Left cardiac atrium (tissue), 4 donors: Measurements from ENCODE around the gene RANBP3. TPM values are rescaled to one million over a fixed set of nuclear protein-coding genes. Genes with fewer than 3 reads are reported as not detected.
"Not testable (repeated sequence)": the region's sequence is repeated elsewhere in the genome, so short reads cannot be mapped to it uniquely, and the experiment has no call there.

Experiments
- ATAC-seq, 2 donors: fragments of 200-7000 bp; cut with Tn5 transposase; one replicate each; pipeline ENCODE4 v1.9.1; 2020; ENCODE audit warnings: mild to moderate bottlenecking in 2 of 2, moderate library complexity in 2 of 2
- DNase-seq: peaks from one replicate; pipeline ENCODE4 v3.0.0-alpha.2; 2020
- intact Hi-C, 2 donors: fragments of 100-400 bp; cut with DNase I; formaldehyde crosslinking; loops; one replicate each; pipeline versions ENCODE4 v1.14.1 to v1.15.1; 2022 to 2023
- total RNA-seq, 2 donors: library from RNA; stranded (reverse); fragmentation: NEBNext Ultra II Directional; extraction: Animal tissue kit (Norgen Biotek cat#: 25700); gene quantifications; one replicate each; pipeline ENCODE4 v1.2.1, GENCODE V29; 2021
- donor health status: DM: no; HTN: yes; CAD: no.
- donor health status: DM: no; HTN: yes; CAD: no; lungs with severe emphysema.
- donor health status: DM: yes; HTN: yes; CAD: no.
- donor health status: Dilated cardiomyopathy.

Gene RANBP3
- total RNA-seq, 2 donors from 2014 or later = 44.7 to 52.7 TPM

DNA sequence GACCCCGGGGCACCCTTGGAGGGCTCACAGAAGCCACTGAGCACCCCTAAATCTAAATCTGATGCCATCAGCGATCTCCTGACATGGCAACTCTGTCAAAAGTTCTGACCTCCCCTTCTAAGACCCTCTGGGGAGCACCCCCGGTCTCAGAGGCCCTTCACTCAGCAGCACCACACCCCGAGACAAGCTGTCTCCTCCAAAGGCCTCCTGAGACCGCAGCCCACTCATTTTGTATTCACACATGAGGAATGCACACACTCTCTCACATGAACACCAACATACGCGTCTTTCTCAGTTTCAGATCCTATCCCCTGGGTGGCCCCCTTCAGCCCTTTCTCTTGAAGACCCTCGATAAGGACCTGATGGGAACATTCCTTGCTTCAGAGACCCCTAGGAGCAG is 77.0 kb downstream of the RANBP3 start:
- intact Hi-C loops = no loop called here
- DNase-seq (no peak), ATAC-seq (no peak)

DNA sequence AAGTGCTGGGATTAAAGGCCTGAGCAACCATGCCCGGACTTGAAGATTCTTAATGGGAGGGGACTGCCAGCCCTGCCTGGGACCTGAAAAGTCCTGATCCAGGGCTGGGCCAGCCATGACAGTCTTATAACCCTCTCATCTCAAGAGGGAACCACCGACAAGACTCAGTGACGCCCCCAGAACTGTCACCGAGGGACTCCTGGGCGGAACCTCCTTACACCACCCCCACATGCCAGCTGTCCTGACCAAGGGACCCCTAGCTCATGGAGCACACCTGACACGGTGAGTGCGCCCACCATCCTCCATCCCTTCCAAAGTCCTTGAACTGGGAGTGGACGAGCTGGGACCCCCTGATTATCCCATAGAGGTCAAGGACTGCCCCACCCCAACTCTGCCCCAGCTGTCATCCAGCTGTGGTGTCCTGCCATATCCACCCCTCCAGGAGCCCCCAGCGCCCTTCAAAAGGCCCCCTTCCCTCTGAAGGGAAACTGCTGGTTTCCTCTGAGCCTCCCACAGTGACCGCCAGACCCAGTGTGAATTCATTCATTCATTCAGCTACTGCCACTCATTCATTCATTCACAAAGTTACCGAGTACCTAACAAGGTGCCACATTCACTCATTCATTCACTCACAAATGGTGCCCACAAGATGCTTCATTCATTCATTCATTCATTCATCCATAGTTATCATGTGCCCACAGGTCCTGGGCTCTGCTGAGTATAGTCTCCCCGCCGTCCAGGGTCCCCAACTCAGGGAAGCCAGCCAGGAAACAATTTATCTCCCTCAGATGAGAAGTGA is 78.0 kb downstream of the RANBP3 start:
- intact Hi-C loops = no loop called here

DNA sequence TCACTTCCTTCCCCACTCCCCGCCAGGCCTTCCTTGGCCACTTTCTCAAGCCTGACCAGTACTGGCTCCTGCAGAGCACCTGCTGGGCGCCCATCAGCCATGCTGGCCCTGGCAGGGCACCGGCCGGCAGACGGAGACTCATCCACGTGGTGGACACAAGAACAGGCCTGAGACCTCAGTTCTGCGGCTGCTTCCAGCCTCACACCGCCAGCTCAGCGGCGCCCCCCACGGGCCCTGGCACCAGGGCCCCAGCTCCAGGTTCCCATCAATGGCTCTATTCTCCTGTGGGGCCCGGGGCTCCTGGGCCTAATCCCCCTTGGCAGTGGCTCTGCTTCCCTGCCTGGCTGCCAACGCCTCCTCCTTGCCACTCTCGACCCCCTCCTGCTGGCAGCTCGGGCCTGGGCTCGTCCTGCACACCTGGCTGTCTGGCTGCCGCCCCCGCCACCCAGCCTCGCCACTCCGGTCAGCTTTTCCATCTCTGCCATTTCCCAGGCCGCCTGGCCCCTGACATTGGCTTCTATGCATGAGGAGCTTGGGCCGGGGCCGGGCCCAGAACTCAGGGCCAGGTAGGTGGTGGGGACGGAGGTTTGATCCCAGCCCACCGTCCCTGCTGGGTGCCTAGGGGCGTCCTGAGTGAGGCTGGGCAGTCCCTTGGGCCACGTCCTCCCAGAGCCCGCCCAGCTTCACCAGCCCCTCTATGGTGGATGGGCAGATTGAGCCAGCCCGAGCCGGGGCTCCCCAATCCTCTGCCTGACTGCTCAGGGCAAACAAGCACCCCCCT is 80.6 kb downstream of the RANBP3 start:
- ATAC-seq = no peak
- DNase-seq = no peak
- intact Hi-C loops = no loop called here

More for the DNA sequence above, 78.0 kb downstream of the RANBP3 start:
- DNase-seq = no peak
- ATAC-seq = no peak

DNA sequence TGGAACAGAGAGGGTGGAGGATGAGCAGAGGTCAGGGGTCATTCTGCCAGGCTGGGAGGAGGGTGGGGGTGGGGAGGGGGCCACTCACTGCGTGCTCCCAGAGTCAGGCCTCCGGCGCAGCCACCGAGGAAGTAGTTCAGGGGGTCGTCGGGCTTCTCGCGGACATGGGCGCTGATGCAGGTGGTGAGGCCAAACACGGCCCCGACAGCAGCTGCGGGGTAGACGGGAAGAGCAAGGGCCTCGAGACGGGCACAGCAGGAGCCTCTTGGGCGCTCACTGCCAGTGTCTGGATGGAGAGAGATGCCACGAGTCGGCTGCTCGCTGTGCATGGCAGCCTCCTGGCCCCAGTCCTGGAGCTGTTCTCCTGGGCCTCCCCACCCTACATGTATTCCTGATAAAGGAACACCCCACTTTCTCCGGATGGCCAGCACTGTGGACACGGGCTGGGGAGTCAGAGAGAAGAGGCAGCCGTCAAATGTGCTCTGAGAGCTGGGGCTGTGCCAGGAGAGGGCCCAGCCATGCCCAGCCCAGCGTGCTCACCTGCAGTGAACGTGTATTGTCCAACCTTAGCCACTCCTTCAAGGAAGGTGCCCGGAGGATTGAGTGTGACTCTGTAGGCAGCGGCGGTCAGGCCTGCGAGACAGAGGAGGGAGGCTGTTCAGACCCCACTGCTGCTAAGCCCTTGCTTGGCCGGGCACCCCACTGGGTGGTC is 81.4 kb downstream of the RANBP3 start:
- intact Hi-C loops = no loop called here
- ATAC-seq = no peak
- DNase-seq = no peak

DNA sequence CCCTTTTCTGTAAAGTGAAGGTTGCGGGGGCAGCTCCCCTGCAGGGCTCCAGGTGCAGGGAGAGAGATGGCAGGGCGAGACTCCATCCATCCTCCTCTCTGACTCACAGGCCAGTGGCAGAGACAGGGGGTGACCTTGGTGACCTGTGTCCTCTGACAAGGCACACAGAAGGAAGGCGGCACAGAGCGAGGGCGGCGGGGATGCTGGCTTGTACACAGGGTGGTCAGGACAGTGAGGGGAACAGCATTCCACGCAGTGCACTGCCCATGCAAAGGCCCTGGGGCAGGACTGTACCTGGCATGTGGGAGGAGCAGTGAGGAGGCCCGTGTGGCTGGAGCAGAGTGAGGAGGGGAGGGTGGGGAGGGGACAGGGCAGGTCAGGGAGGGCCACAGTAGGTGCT is 82.0 kb downstream of the RANBP3 start:
- intact Hi-C loops = loop anchor here in 1 of 2 donors (2.0 kb wide), 1 partner anchor 91 kb away; the partner anchor contains the start of gene NRTN
- ATAC-seq (no peak), DNase-seq (no peak)

DNA sequence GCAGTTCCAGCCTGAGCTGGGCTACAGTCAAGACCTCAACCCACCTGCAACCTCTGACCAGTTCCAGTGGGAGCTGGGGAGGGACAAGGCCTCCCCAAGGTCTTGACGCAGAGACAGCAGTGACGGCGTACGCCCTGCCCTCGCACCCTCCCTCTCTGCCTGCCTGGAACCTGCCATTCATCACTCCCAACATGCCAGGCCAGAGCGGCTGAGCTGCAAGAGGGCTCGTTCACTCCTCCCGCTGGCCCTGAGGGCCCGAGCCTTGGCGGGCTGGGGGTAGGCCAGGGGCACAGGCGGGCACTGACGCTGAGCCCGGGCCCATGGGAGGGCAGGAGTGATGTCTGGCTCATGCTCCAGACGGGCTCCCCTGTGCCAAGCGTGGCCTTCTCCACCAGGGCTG is 82.5 kb downstream of the RANBP3 start:
- DNase-seq = no peak
- ATAC-seq = peak; percentile 18 to 24
- intact Hi-C loops = loop anchor here in 1 of 2 donors (2.0 kb wide), 1 partner anchor 91 kb away; the partner anchor contains the start of gene NRTN

DNA sequence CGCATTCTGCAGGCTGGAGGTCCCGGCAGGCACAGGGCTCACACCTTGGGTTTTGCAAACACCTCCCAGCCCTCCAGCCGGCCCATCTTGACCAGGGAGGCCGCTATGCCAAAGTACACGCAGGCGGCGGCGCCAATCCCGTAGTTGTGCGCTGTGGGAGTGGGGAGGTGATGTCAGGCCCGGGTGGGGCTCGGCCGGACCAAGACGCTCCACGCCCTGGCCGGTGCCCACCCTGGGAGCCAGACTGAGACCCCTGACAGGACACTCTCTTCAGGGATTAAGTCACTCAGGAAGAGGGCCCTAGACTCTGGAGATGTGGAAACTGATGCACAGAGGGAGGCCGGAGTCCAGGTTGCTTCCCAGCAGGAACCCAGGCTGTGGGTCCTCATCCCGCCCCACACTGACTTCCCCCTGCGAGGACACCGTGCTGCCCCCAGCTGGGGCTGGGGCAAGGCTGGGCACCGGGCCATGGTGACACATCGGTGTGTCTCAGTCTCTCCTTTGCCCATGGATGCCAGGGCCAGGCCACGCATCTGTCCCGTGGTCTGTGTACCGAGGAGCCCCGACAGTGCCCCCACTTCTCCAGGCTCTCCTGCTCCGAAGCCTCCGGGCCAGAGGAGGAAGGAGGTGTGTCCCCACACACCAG is 83.1 kb downstream of the RANBP3 start:
- ATAC-seq = peak; percentile 1 to 24
- intact Hi-C loops = loop anchor here (2.0 to 5.0 kb wide), 3 partner anchors 68 to 93 kb away; partner anchors contain the start of gene NRTN (in 1 of the 2)
- no peak for DNase-seq

DNA sequence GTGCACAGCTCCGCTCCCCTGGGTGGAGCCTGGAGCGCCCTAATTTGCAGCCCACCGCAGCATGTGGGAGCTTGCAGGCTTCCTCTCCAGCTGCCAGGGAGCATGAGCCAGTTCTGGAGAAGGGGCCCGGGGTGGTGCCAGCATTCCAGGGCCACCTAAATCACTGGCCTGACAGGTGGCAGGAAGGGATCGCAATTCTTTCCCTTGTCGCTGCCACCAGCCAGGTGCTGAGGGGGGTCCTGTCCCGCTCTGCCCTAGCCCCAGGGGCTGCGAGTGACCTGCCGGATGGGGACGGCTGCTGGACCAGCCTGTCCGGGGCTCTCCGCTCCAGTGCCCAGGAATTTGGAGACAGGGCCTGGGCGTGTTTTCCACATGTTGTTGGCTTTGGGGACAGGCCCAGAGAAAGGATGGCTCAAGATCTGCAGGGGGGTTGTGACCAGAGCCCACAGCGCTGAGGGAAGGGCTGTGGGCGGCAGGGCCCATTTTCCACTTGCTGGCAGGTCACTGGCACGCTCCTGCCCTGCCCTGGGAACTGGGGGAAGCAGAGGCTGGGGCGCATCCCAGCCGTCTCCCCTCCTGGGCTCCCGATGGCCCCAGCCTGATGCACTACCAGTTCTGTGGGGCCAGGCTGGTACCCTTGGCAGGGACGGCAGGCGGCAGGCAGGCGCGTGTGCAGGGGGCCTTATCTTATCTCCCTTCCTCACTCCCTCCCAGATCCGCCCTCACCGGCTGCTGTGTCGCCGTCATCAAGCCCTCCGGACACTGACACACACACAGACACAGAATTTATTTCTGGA is 83.8 kb downstream of the RANBP3 start:
- DNase-seq (peak; percentile 84), ATAC-seq (peak; percentile 76 to 80)
- intact Hi-C loops = loop anchor here (2.0 to 5.0 kb wide), 3 partner anchors 67 to 92 kb away; partner anchors contain the start of gene NRTN (in 1 of the 2)

DNA sequence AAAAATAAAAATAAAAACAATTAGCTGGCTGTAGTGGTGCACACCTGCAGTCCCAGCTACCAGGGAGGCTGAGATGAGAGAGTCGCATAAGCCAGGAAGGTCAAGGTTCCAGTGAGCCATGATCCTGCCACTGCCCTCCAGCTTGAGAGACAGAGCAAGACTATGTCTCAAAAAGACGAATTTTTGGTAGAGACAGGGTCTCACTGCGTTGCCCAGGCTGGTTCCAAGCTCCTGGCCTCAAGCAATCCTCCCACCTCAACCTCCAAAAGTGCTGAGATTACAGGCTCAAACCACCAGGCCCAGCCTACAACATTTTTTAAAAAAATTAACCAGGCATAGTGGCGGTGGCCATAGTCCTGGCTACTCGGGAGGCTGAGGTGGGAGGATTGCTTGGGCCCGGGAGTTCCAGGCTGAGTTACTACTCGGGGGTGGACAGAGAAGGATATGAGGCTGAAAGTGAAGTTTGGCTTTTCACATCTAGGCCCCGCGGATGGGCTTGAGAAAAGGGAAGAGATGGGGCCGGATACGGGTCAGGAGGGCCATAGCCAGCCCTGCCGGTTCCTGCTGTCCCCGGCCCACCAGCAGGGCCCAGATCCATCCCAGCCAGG is 84.5 kb downstream of the RANBP3 start:
- DNase-seq = no peak
- ATAC-seq = no peak
- intact Hi-C loops = loop anchor here (5.0 kb wide), 2 partner anchors 66 to 91 kb away; no protein-coding TSS in a partner anchor

DNA sequence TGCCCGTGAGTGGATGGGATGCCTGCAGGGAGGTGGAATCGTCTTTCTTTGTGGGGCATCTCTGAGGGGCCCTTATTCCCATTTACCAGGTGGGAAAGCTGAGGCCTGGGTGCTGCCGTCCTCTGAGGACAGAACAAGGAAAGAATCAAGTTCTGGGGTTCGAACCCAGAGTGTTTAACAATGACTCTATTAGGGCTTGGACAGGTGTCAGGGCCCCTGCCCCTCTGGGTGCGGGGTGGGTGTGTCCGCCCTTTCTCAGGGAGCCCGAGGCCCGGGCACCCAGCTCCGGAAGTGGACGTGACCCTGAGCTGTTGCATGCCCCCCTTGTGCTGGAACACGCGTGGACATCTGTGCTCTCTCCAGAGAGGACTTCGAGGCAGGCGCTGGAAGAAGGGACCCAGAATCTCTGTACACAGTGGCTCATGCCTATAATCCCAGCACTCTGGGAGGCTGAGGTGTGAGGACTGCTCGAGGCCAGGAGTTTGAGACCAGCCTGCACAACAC is 85.1 kb downstream of the RANBP3 start:
- intact Hi-C loops = loop anchor here (5.0 kb wide), 2 partner anchors 66 to 91 kb away; no protein-coding TSS in a partner anchor
- DNase-seq (no peak), ATAC-seq (no peak)

DNA sequence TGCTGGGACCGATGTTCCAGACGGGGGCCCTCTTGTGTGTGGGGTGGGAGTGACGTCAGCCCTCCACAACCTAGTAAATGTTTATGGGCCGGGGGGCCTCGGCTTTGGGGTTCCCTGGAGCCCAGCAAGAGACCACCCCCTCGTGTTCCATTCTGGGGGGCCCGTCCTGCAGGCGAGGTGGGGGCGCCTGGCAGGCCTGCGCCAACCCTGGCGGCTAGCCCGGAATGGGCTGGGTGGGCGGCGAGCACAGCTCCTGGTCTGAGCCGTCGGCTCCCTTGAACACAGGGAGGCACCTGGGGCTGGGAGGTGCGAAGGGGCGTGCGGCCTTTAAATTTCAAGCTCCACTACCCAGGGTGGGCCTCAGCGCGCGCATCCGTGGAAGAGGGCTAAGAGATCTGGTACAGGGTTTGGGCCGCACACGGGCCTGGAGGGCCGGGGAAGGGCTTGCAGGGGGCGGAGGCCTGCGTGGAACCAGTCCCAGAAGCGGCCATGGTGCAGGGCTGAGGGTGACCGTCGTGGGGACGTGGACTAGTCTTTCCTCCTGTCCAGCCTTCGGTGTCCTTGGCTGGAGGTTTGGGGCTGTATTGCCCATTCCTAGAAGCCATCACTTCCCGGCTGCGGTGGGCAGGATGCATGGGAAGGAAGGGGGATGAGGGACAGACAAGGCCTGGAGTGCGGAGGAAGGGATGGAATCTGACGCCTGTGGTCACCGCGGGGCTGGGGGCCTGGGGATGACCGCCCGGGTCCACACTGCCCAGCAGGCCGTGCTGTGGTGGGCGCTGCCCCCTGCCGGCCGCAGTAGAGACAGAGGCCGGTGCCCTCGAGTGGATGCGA is 85.8 kb downstream of the RANBP3 start:
- DNase-seq = peak; percentile 64
- intact Hi-C loops = loop anchor here (5.0 kb wide), 2 partner anchors 65 to 90 kb away; no protein-coding TSS in a partner anchor
- ATAC-seq = peak; percentile 43 to 54

DNA sequence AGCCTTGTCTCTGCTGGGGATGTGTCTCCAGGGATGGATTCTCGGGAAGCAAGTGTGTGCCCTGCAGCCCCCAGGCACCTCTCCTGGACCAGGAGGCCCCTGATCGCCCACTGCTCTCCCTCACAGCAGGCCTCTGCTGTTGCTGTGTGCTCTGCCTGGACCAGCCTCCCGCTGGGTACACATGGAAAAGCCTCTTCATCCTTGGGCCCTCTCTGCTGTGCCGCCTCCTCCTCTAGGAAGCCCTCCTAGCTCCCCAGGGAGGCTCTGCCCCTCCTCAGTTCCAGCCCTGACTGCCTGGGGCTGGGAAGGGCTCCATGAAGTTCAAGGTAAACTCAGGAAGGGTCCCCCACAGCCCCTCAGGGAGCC is 86.4 kb downstream of the RANBP3 start:
- ATAC-seq = no peak
- DNase-seq = no peak
- intact Hi-C loops = loop anchor here (5.0 kb wide), 2 partner anchors 64 to 89 kb away; no protein-coding TSS in a partner anchor

DNA sequence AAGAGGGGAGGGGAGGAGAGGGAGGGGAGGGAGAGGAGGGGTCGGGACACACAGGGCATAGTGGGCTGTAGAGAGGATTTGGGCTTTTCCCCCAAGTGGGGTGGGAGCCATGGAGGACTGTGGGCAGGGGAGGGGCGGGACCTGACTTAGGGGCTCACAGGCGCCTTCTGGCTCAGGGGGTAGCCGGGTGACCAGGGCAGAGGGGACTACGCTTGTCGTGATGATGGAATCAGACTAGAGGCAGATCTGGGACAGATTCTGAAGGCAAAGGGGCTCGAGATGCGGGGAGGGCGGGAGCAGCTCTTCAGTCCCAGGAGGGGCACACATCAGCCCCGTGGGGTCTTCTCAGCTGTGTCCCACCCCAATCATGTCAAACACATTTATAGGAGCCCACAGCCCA is 87.8 kb downstream of the RANBP3 start:
- no peak for DNase-seq
- ATAC-seq = no peak
- intact Hi-C loops = loop anchor here (5.0 kb wide), 2 partner anchors 63 to 88 kb away; no protein-coding TSS in a partner anchor

DNA sequence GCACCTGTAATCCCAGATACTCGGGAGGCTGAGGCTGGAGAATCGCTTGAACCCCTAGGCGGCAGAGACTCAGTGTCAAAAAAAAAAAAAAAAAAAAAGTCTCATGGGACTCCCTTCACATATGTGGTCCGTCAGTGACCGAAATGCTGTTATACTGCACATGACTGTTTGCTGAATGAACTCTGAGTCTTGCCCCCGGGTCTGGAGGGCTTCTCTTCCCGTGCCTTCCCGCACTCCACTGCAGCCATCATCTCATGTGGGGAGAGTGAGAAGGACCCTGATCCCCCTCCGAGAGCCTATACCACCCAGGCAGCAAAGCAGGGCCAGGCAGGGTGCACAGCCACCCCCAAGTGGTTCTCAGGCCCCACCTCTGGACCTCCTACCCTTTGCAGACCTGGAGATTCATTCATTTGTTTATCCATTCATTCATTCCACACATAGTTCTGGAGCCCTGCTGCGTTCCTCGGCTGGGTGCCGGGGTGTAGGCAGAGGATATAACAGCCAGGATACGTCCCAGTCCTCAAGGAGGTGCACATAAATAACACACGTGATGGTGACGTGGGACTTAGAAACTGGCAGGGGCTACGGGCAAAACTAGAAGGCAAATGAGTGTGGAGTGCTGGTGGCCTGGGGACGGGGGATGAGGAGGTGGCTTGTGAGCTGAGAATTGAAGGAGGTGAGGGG is 88.5 kb downstream of the RANBP3 start:
- intact Hi-C loops = no loop called here
- no peak for ATAC-seq
- no peak for DNase-seq

DNA sequence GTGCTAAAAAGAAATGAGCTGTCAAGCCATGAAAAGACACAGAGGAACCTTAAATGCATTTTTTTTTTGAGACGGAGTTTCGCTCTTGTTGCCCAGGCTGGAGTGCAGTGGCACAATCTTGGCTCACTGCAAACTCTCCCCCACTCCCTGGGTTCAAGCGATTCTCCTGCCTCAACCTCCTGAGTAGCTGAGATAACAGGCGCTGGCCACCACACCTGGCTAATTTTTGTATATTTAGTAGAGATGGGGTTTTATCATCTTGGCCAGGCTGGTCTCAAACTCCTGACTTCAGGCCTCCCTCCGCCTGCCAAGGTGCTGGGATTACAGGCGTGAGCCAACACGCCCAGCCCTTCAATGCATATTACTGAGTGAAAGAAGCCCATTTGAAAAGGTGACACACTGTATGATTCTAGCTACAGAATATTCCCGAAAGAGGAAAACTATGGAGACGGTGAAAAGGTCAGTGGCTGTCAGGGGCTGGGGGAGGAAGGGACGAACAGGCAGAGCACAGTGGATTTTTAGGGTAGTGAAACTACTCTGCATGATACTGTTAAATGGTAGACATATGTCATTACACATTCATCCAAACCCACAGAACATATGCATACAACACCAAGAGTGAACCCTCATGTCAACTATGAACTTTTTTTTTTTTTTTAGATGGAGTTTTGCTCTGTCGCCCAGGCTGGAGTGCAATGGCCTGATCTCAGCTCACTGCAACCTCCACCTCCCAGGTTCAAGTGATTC is 93.7 kb downstream of the RANBP3 start:
- DNase-seq, ATAC-seq, intact Hi-C loops: not testable (repeated sequence)
